GM12801 (cell line): ENCODE data around the gene MLLT1.

ENCODE experiments used
- CTCF ChIP-seq: IDR thresholded peaks from one replicate; pipeline ENCODE4 v1.5.1; 2011; ENCODE audit warnings: control low read depth; ENCODE audit not compliant: insufficient read length; ENCODE audit errors: extremely low read depth

The MLLT1 gene

GRCh38 chr19:6250909-6251308, 28.9 kb downstream of the MLLT1 start:
- TF ChIP-seq CTCF = no peak

- no peak for TF ChIP-seq CTCF
These were observed 29.7 kb downstream of the MLLT1 start for GRCh38 chr19:6250024-6250615.

GRCh38 chr19:6249296-6249695, 30.5 kb downstream of the MLLT1 start:
- TF ChIP-seq CTCF = no peak

DNA sequence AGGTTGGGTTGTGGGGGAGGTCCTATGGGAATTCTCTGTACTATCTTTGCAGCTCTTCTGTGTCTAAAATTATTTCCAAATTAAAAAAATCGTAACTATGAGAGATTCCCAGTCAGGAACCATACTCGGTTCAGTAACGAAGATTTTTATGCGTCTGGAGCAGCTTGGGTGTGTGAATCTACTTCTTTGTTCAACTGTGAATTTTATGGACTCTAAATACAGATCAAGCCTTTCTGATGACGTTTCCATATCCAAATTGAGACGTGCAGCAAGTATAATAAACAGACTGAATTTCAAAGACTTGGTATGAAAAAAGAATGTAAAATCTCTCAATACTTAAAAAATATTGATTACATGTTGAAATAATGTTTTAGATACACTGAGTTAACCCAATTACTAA, 30.9 kb downstream of the MLLT1 start:
- no peak for TF ChIP-seq CTCF

DNA sequence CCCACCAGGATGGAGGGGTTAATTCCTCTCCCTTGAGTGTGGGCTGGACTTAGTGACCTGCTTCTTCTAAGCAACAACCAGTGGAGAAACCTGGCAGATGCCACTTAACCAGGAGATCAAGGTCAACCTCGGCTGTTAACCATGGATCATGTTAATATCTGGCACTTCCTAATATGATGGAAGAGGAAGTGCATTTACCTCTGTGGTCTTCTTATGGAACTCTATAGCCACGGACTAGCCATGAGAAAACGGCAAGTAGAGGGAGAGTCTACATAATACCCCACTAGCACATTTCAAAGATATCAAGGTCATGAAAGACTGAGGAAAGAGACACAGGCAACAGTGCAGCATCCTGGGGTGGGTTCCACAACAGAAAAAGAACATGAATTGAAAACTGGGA, 31.4 kb downstream of the MLLT1 start:
- no peak for TF ChIP-seq CTCF

DNA sequence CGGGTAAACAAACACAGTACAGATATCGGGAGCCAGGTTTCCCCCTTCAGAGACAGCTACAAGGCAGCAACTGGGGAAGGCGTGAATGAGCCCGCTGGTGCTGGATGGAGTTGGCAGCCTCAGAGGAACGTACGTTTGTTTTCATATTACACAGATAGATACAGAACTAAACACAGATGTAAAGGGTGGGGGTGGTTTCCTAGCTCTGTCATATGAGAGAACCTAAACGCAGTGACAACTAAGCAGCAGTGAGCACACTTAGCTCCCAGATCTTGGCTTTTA, 32.8 kb downstream of the MLLT1 start:
- no peak for TF ChIP-seq CTCF

DNA sequence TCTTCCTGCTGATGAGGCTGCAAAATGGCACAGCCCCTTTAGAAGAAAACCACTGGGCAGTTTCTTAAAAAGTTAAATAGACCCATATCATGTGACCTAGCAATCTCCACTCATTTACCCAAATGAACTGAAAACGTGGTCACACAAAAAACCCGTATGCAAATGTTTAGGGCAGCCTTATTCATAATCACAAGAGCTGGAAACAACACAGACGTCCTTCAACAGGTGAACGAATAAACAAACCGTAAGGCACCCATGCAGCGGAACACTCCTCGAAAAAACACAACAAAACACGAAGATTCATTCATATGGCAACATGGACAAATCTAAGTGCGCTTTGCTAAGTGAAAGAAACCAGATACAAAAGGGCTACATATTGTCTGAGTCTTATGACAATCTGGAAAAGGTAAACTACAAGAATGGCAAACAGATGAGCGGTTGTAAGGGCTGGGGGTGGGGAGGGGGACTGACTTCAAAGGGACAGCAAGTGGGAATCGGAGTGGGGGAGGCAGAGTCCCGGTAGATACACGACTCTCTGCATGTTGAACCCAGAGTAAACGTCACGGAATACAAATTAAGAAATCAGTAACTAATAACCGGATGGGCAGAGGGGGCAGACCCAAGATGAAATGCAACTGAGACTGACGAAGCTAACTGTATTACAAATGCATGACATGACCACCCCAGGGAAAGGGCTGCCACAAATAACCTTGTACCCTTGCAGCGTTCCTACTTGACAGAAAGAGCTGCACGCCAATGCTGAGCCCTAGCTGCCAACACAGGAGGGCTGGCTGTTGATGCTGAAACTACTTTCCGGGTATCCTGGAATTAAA, 33.4 kb downstream of the MLLT1 start:
- no peak for TF ChIP-seq CTCF

GRCh38 chr19:6242677-6243076, 37.1 kb downstream of the MLLT1 start:
- no peak for TF ChIP-seq CTCF
